Stimulated activated CD8-positive, alpha-beta memory T cell treated with anti-CD3 and anti-CD28 coated beads, Interleukin-15, amount 100 ng/mL, for 4 hours (primary cell): ENCODE measurements around the gene JARID2.

Experiments
- DNase-seq, 2 donors: peaks; one replicate each; pipeline ENCODE4 v3.0.0-alpha.2; 2020; ENCODE audit warnings: low read depth in 2 of 2

JARID2 gene

DNA sequence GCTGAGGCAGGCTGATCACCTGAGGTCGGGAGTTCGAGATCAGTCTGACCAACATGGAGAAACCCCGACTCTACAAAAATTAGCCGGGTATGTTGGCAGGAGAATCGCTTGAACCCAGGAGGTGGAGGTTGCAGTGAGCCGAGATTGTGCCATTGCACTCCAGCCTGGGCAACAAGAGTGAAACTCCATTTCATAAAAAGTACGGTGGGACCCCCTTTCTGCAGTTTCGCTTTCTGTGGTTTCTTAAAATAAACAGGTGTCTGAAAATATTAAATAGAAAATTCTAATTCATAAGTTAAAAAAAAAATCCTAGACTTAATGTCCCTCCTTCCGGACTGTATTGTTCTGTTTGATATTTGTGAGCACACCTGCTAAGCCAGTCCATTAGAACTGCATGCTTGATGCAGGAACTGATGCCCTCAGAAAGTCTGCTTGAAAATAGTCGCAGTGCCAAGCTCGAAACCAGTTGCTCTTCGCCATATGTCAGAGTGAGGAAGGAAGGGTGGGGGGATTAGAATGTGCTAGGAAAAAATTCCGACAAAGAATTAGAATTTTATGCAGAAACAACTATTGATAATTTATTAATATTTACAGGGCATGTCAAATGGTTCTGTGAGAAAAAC lies 85.9 kb downstream of the JARID2 start:
- DNase-seq, result no peak

GRCh38 chr6:15332446-15332845 lies 86.6 kb downstream of the JARID2 start:
- DNase-seq, result no peak

GRCh38 chr6:15335385-15335784 lies 89.5 kb downstream of the JARID2 start:
- DNase-seq, result no peak

- DNase-seq, result no peak
Observed at GRCh38 chr6:15335916-15336315, 90.0 kb downstream of the JARID2 start.

DNA sequence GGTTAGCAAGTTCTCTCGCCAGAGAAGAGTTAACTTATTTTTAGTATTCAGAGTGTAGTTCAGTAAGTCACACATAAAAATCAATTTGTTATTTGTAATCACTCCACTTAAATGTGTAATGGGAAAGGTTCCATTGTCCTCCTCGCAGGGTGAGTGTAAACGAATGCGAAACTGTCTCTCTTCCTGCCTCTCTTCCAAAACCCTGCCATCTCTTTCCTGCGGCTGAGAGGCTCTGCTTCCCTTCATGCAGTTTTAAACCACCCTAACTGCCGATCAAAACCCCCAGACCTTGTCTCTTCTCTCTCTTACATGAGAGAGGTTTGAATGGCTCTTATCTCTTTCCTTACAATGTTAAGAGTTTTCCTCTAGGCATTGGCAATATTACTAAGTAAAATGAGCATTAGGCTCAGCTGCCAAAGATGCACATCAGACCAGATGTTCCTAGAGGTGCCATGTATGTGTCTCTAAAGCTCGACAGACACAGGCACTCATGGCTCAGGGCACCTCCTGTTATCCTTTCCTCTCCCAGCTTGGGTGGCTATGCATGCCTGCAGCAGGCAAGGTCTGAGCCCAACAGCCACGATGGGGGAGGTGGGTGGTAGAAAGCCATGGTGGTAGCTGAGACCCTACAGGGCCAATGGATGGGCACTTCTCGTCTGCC lies 91.2 kb downstream of the JARID2 start:
- DNase-seq, result no peak

DNA sequence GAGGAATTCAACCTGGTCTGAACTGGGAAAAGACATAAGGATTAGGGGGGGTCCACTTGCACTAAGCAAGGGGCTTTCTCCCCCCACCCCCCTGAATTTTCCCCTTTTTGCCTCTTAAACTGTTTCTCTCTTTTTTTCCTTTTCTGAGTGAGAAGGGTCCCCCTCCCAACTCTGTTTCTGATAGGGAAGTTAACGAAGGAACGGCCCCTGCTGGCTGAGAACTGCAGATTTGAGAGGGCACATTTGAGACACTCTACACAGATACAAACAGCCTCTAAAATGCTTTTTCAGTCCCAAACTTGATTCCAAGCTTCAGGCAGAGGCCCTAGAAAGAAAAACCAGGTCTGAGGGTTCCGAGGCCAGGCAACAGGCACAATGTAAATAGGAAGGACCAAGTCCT lies 91.7 kb downstream of the JARID2 start:
- DNase-seq, result no peak

DNA sequence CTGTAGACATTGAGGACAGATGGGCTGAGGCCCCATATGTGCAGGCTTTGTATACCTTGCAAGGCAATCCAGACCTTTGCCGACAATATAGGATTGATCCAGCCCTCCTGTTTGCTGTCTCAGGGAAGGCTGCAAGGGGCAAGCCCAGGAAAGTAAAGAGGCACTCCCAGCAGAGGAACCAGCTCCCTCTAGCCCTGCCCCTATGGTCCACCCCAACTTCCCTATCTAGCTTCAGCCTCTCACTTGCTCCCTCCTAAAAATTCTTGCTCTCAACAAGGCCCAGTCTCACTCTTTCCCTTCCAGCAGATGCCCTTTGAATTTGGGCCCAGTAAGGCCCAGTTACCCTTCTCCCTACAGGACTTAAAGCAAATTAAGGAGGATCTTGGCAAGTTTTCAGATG lies 92.6 kb downstream of the JARID2 start:
- DNase-seq, result no peak

- no peak for DNase-seq
Observed at GRCh38 chr6:15339081-15339480, 93.2 kb downstream of the JARID2 start.

- DNase-seq, result no peak
Observed at GRCh38 chr6:15340105-15340601, 94.3 kb downstream of the JARID2 start.

DNA sequence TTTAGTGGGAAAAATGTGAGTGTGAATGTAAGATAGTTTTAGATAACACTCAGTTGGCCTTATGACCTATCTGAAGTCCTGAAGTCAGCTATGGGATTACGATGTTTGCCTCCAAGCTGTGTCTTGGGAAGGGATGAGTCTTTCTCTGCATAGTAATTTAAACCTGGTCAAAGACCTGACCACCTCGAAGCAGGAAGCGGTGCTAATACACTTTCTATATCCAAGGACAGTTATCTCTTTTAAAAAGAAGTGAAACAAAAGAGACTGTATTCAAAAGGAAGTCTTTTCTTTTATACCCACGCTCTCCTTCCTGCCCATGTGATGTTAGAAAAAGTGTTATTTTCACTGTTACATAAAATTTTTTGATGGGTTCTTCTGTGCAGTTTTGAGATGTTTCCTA lies 94.9 kb downstream of the JARID2 start:
- no peak for DNase-seq

GRCh38 chr6:15341311-15342001 lies 95.6 kb downstream of the JARID2 start:
- DNase-seq, result no peak

GRCh38 chr6:15342114-15342513 lies 96.2 kb downstream of the JARID2 start:
- DNase-seq, result no peak

GRCh38 chr6:15343490-15344191 lies 97.8 kb downstream of the JARID2 start:
- no peak for DNase-seq

- no peak for DNase-seq
Observed at GRCh38 chr6:15344192-15344519, 98.3 kb downstream of the JARID2 start.

DNA sequence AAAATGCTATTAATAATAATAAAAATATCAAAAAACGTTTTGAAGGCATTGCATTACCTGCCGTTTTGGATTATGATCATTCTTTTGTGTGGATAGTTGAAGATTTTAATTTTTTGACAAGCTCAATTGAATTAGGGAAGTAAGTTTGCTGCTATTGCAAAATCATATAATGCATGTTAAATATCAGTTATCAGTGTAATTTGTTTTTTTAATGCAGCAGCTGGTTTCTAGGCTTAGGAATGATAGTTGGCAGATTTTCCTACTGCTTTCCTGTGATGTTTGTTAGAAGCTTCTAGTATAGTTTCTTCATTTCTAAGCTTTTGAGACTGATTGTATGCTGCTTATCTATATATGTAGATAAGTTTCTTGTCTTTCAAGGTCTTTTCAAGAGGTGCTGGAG lies 99.0 kb downstream of the JARID2 start:
- no peak for DNase-seq

- DNase-seq, result no peak
Observed at GRCh38 chr6:15346315-15346714, 100.4 kb downstream of the JARID2 start.

DNA sequence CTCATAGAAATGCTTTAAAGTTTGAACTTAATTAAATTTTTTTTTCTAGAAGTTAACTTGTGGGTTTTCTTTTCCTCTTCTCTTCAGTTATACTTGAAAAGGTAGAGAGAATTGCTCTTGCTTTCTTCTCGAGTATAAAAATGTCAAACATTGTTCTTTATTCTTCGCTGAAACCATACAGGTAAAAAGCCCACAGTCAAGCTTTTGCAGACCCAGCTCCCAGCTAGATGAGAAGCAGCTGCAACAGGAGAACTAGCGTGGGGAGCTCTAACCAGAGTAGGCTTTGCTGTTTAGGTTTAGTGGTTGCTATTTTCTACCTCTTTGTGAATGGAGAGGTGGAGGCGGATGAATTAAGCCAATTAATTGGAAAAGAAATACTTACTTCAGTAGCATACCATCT lies 102.7 kb downstream of the JARID2 start:
- DNase-seq, result no peak

DNA sequence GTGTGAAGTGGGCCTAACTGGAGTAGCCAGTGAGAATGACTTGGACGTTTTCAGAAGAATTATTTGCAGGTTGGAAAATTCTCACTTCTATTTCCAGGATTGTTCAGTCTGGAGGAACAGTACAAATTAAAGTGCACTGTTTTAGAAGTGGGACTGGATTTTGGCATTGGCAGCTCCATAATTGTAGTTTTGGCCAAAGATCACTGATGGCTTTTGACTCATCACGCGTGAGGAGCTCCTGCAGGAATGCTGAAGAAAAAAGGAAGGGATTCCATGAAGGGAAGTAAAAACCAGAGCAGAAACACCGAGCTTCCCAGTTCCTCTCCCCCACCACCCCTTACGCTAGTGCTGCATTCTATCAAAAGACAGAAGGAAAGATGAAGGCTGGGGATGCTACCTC lies 103.5 kb downstream of the JARID2 start:
- no peak for DNase-seq

DNA sequence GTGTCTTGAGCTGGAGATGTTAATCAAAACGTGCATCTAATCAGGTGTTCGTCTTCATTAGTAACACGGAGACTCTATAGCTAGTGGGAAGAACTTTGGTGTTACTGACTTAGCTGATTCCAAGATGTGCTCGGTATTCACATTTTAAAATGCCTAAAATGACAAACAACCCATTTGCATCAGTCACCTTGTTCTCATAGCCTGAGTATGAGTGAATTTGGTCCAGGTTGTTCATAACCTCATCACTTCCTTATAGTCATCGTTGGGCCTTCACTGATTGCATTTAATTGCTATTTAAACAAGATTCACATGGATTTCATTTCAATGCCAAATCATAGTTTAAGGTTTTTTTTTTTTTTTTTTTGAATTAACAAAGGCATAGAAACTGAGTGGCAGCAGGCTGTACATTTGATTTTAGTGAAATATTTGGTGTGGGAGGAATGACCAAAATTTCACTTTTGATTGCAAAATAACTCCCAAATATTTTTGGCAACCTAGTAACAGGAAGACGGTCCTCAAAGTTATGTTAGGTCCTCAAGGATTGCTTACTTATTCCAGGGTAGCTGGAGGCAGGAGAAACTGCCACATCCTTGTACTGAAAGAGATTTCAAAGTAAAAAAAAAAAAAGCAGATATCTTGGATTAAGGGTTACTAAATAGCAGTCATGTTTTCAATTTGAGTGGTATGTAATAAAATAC lies 104.7 kb downstream of the JARID2 start:
- DNase-seq, result no peak

GRCh38 chr6:15351631-15352030 lies 105.8 kb downstream of the JARID2 start:
- no peak for DNase-seq

DNA sequence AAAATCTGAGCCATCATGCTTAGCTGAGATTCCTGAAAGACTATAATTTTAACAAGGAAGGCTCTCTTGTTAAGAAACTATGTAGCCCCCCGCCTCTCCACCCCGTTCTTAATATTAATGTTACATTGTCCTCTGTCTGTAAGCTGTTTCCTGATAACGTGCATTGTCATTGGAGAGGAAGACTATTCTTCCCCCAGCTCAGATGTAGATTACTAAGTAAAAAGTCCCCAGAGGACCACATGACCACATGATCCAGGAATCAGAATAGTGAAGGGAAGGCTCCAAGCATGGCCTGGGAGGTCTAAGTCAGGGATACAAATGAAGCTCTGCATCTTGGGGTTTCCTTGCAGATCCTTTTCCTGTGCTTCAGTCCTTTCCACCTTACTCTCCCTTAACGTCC lies 106.4 kb downstream of the JARID2 start:
- no peak for DNase-seq

GRCh38 chr6:15352845-15353244 lies 107.0 kb downstream of the JARID2 start:
- no peak for DNase-seq
